HepG2 (cell line): ENCODE data around the gene DLX1. TPM values are rescaled to one million over a fixed set of nuclear protein-coding genes. Genes with fewer than 3 reads are reported as not detected.

Source experiments
- ATAC-seq: fragments of 200-7000 bp; cut with Tn5 transposase; 3 replicates; pipeline ENCODE4 v1.9.1; 2020; ENCODE audit warnings: mild to moderate bottlenecking, moderate library complexity
- Bru-seq: library from RNA; stranded (reverse); fragments of 400-500 nt; gene quantifications from one replicate; lab custom pipeline; 2021; lab: Mats Ljungman, UMichigan
- BruChase-seq, 2 experiments: library from RNA; stranded (reverse); fragments of 400-500 nt; gene quantifications; one replicate each; lab custom pipeline; 2021; lab: Mats Ljungman, UMichigan
- BruUV-seq: library from RNA; stranded (reverse); fragments of 400-500 nt; replicated peaks from 2 replicates; lab custom pipeline; 2021; lab: Mats Ljungman, UMichigan
- CTCF ChIA-PET: fragments of 300-600 bp; formaldehyde crosslinking; extraction: SDS; loops from one replicate; lab custom pipeline; 2021; ENCODE audit warnings: low total read pairs, inconsistent platforms, low intra/inter-chr PET ratio; lab: Yijun Ruan, JAX
- POLR2A ChIA-PET: fragments of 350-600 bp; sonication (Branson Sonifier 250); formaldehyde crosslinking; loops from one replicate; lab custom pipeline; 2020; ENCODE audit warnings: antibody characterized with exemption, inconsistent platforms; lab: Yijun Ruan, JAX
- DNase-seq: peaks from one replicate; pipeline ENCODE4 v3.0.0-alpha.2; 2015; ENCODE audit warnings: low spot score
- FAIRE-seq: peaks from 3 replicates; lab custom pipeline; 2011; peaks lifted over from hg19 to GRCh38; lab: Jason Lieb, UNC
- H2AFZ ChIP-seq: one replicate; pipeline ENCODE4 v1.6.1; 2011; ENCODE audit warnings: low read length, inconsistent platforms
- H3K27ac ChIP-seq: fragments of 300-600 bp; 3 replicates; pipeline ENCODE4 v1.8.0; 2011; ENCODE audit warnings: mixed run types, mild to moderate bottlenecking, mixed read lengths, low read length, inconsistent platforms; ENCODE audit not compliant: insufficient read depth; ENCODE audit errors: extremely low read length
- H3K27me3 ChIP-seq, 2 experiments: fragments of 200-600 bp in 1 of 2; 2 replicates in 1 of 2; 3 replicates in 1 of 2; pipeline versions ENCODE4 v1.6.0 to v1.8.0; 2011; ENCODE audit warnings: low read length in 2 of 2, mild to moderate bottlenecking in 2 of 2, moderate library complexity in 2 of 2, inconsistent platforms in 1 of 2; ENCODE audit not compliant: insufficient read depth in 2 of 2, control insufficient read depth in 1 of 2
- H3K36me3 ChIP-seq, 2 experiments: fragments of 200-600 bp in 1 of 2; replicated peaks in 1 of 2; 2 replicates in 1 of 2; 3 replicates in 1 of 2; pipeline versions ENCODE4 v1.5.1 to v1.8.0; 2011; ENCODE audit warnings: low read length in 2 of 2, inconsistent platforms in 1 of 2; ENCODE audit not compliant: insufficient read depth in 2 of 2, control insufficient read depth in 1 of 2
- H3K4me1 ChIP-seq: 2 replicates; pipeline ENCODE4 v1.5.1; 2012; ENCODE audit warnings: low read length, inconsistent platforms; ENCODE audit not compliant: insufficient read depth
- H3K4me2 ChIP-seq: 2 replicates; pipeline ENCODE4 v1.6.0; 2011; ENCODE audit warnings: low read depth, low read length, inconsistent platforms
- H3K4me3 ChIP-seq, 3 experiments: fragments of 200-600 bp in 1 of 3; sonication (generic), shearing (Covaris generic) in 1 of 3; replicated peaks in 1 of 3; 2 replicates each; pipeline ENCODE4 v1.5.1; 2011 to 2016; ENCODE audit warnings: low read length in 3 of 3, inconsistent platforms in 2 of 3, low read depth in 2 of 3, mild to moderate bottlenecking in 2 of 3, control low read depth in 1 of 3, mixed read lengths in 1 of 3; ENCODE audit not compliant: insufficient read depth in 1 of 3
- H3K79me2 ChIP-seq: one replicate; pipeline ENCODE4 v1.6.1; 2011; ENCODE audit warnings: low read length, inconsistent platforms; ENCODE audit not compliant: insufficient read depth
- H3K9ac ChIP-seq: 2 replicates; pipeline ENCODE4 v1.6.0; 2011; ENCODE audit warnings: mild to moderate bottlenecking, low read depth, low read length, inconsistent platforms; ENCODE audit not compliant: insufficient read depth
- H3K9me3 ChIP-seq: 2 replicates; pipeline ENCODE4 v1.5.1; 2012; ENCODE audit warnings: mild to moderate bottlenecking, low read length
- H4K20me1 ChIP-seq: 2 replicates; pipeline ENCODE4 v1.6.0; 2011; ENCODE audit warnings: inconsistent platforms, mild to moderate bottlenecking, low read length, moderate library complexity; ENCODE audit not compliant: insufficient read depth
- FOXO1 ChIP-seq: sonication (generic); formaldehyde crosslinking; IDR thresholded peaks from 2 replicates; pipeline ENCODE4 v1.4.0; 2020; ENCODE audit warnings: missing genetic modification reagents
- MTF2 ChIP-seq: sonication (generic); formaldehyde crosslinking; IDR thresholded peaks from 2 replicates; pipeline ENCODE4 v1.5.0; 2020; ENCODE audit warnings: missing genetic modification reagents, borderline replicate concordance
- NFKBIZ ChIP-seq: IDR thresholded peaks from 2 replicates; pipeline ENCODE4 v1.6.1; 2018; ENCODE audit warnings: missing genetic modification reagents, missing compliant biosample characterization
- NR1H2 ChIP-seq: sonication (generic); formaldehyde crosslinking; IDR thresholded peaks from 2 replicates; pipeline ENCODE4 v1.8.1; 2022; ENCODE audit warnings: low read depth, missing genetic modification reagents, borderline replicate concordance
- SMAD3 ChIP-seq: sonication (generic); formaldehyde crosslinking; IDR thresholded peaks from 2 replicates; pipeline ENCODE4 v1.4.0; 2020; ENCODE audit warnings: missing genetic modification reagents
- STAT5B ChIP-seq: sonication (generic); formaldehyde crosslinking; IDR thresholded peaks from 2 replicates; pipeline ENCODE4 v1.4.0; 2020; ENCODE audit warnings: missing genetic modification reagents
- ZNF484 ChIP-seq: sonication (generic); formaldehyde crosslinking; IDR thresholded peaks from 2 replicates; pipeline ENCODE4 v1.5.1; 2020; ENCODE audit warnings: mild to moderate bottlenecking, low read depth, missing genetic modification reagents, borderline replicate concordance
- ZNF850 ChIP-seq: sonication (generic); formaldehyde crosslinking; conservative IDR thresholded peaks from 2 replicates; pipeline ENCODE4 v1.9.0; 2021; ENCODE audit warnings: mild to moderate bottlenecking, missing genetic modification reagents
- WGBS: methylation state at CpG from one replicate; pipeline ENCODE4 v1.1.6; 2017; ENCODE audit warnings: low lambda C conversion rate; 5-methylcytosine and 5-hydroxymethylcytosine counted together
- in situ Hi-C: cut with HindIII; loops from 2 replicates; pipeline ENCODE4 v1.10.0; 2017; ENCODE audit warnings: low pct_unique_long_range_greater_than_20kb; ENCODE audit not compliant: extremely low pct_ligation_motif_present
- intact Hi-C: fragments of 100-400 bp; cut with micrococcal nuclease; formaldehyde crosslinking; loops from one replicate; pipeline ENCODE4 v1.10.0; 2022; ENCODE audit not compliant: unreplicated experiment
- long read RNA-seq, 2 experiments: library from RNA in 1 of 2; library from polyadenylated mRNA in 1 of 2; stranded (forward) in 1 of 2; unstranded in 1 of 2; transcript quantifications; one replicate each; pipeline ENCODE4 v2.0.0, GENCODE V29; 2019 to 2022
- polyA minus RNA-seq, 3 experiments: library from RNA; depleted of rRNA, polyadenylated mRNA; stranded (reverse); fragments of >200 nt; gene quantifications; 2 replicates each; pipeline ENCODE4 v1.2.3, GENCODE V29; 2011; ENCODE audit warnings: low replicate concordance in 1 of 3
- polyA plus RNA-seq, 8 experiments: library from polyadenylated mRNA; depleted of rRNA in 3 of 8; stranded (reverse) in 7 of 8; unstranded in 1 of 8; fragments of >200 nt; fragmentation: Illumina TruSeq in 4 of 8; extraction: Trizol in 4 of 8; gene quantifications; 2 replicates each; pipeline versions ENCODE4 v1.2.1 to v1.2.3, GENCODE V29; 2011 to 2016; ENCODE audit warnings: low read depth in 4 of 8, missing spikeins in 1 of 8, mixed read lengths in 1 of 8; ENCODE audit not compliant: insufficient read depth in 1 of 8
- total RNA-seq, 5 experiments: library from RNA; depleted of rRNA; stranded (reverse); fragments of >200 nt; fragmentation: Illumina TruSeq; extraction: Trizol; gene quantifications; 2 replicates each; pipeline ENCODE4 v1.2.3, GENCODE V29; 2016; ENCODE audit warnings: low read depth in 1 of 5
- TF ChIP-seq, protein P1 (sequence below): sonication (generic); formaldehyde crosslinking; IDR thresholded peaks from 2 replicates; pipeline ENCODE4 v1.5.0; 2020; ENCODE audit warnings: mild to moderate bottlenecking, missing genetic modification reagents, moderate library complexity
- TF ChIP-seq, protein P2 (sequence below): sonication (generic); formaldehyde crosslinking; IDR thresholded peaks from 2 replicates; pipeline ENCODE4 v1.5.0; 2020; ENCODE audit warnings: mild to moderate bottlenecking, missing genetic modification reagents, borderline replicate concordance

Gene DLX1
- total RNA-seq (2016; rRNA removed; fragmentation: Illumina TruSeq; extraction: Trizol): 0.18 TPM in 1 of 2 replicates, not detected in the other
- total RNA-seq (2016; cell fraction: cytosol; rRNA removed; fragmentation: Illumina TruSeq; extraction: Trizol; ENCODE audit: low read depth): not detected in 2 replicates
- total RNA-seq (2016; cell fraction: insoluble cytoplasmic fraction; rRNA removed; fragmentation: Illumina TruSeq; extraction: Trizol): 0.13 and 0.52 TPM in 2 replicates
- total RNA-seq (2016; cell fraction: membrane; rRNA removed; fragmentation: Illumina TruSeq; extraction: Trizol): 0.09 TPM in 1 of 2 replicates, not detected in the other
- 0.25 and 0.37 TPM in 2 replicates for total RNA-seq (2016; cell fraction: nucleus; rRNA removed; fragmentation: Illumina TruSeq; extraction: Trizol)
- 0.69 and 0.86 TPM in 2 replicates for polyA plus RNA-seq (2011; rRNA removed)
- 0.40 and 0.47 TPM in 2 replicates for polyA plus RNA-seq (2011; cell fraction: cytosol; rRNA removed)
- 3.0 and 3.7 TPM in 2 replicates for polyA plus RNA-seq (2011; cell fraction: nucleus; rRNA removed)
- 0.32 and 0.51 TPM in 2 replicates for polyA plus RNA-seq (2012)
- polyA plus RNA-seq (2016; cell fraction: cytosol; fragmentation: Illumina TruSeq; extraction: Trizol; ENCODE audit: low read depth): 0.19 TPM in 1 of 2 replicates, not detected in the other
- polyA plus RNA-seq (2016; cell fraction: insoluble cytoplasmic fraction; fragmentation: Illumina TruSeq; extraction: Trizol; ENCODE audit: low read depth): 0.27 and 0.41 TPM in 2 replicates
- polyA plus RNA-seq (2016; cell fraction: membrane; fragmentation: Illumina TruSeq; extraction: Trizol; ENCODE audit: low read depth): 0.09 and 0.16 TPM in 2 replicates
- polyA plus RNA-seq (2016; cell fraction: nucleus; fragmentation: Illumina TruSeq; extraction: Trizol; ENCODE audit: insufficient read depth, low read depth): 0.94 TPM in 1 of 2 replicates, not detected in the other
- polyA minus RNA-seq (2011; rRNA and poly(A)+ RNA removed; ENCODE audit: low replicate concordance): 0.89 and 1.8 TPM in 2 replicates
- 0.40 and 1.1 TPM in 2 replicates for polyA minus RNA-seq (2011; cell fraction: cytosol; rRNA and poly(A)+ RNA removed)
- 1.8 and 2.2 TPM in 2 replicates for polyA minus RNA-seq (2011; cell fraction: nucleus; rRNA and poly(A)+ RNA removed)
- Bru-seq, nascent RNA: percentile 48 among the genes with signal in this experiment
- BruChase-seq, experiment 1, labeled RNA remaining after a 6-hour chase: percentile 53 among the genes with signal in this experiment
- percentile 56 among the genes with signal in this experiment for BruChase-seq, experiment 2, labeled RNA remaining after a 2-hour chase
- long read RNA-seq, experiment 1, partial matches to known transcripts: 0 of 1 reads
- long read RNA-seq, experiment 1, other reads (novel, unspliced or antisense): 0 of 1 reads
- long read RNA-seq, experiment 2, partial matches to known transcripts: 0 of 2 reads
- long read RNA-seq, experiment 2, other reads (novel, unspliced or antisense): 1 of 2 reads

DNA sequence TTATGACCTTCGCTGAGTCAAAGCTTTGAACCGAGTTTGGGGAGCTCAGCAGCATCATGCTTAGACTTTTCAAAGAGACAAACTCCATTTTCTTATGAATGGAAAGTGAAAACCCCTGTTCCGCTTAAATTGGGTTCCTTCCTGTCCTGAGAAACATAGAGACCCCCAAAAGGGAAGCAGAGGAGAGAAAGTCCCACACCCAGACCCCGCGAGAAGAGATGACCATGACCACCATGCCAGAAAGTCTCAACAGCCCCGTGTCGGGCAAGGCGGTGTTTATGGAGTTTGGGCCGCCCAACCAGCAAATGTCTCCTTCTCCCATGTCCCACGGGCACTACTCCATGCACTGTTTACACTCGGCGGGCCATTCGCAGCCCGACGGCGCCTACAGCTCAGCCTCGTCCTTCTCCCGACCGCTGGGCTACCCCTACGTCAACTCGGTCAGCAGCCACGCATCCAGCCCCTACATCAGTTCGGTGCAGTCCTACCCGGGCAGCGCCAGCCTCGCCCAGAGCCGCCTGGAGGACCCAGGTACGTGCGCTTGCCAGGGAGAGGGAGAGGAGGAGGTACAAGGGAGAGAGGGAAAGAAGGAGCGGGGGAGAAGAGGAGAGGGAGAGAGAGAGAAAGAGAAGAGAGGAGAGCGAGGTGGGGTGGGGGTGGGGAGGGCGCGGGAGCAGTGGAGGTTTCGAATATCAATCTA lies at the start of gene DLX1:
Gene DLX1 (plus strand): TSS at position 48 of the 700 bp plus-strand sequence. CDS start 171 bp downstream, at position 219.
- peak within 1 kb of the TSS; percentile 55 for H3K9ac ChIP-seq
- no peak for TF ChIP-seq ZNF850 (CRISPR knock-in tag)
- no peak for TF ChIP-seq NR1H2
- TF ChIP-seq, protein P1, sequence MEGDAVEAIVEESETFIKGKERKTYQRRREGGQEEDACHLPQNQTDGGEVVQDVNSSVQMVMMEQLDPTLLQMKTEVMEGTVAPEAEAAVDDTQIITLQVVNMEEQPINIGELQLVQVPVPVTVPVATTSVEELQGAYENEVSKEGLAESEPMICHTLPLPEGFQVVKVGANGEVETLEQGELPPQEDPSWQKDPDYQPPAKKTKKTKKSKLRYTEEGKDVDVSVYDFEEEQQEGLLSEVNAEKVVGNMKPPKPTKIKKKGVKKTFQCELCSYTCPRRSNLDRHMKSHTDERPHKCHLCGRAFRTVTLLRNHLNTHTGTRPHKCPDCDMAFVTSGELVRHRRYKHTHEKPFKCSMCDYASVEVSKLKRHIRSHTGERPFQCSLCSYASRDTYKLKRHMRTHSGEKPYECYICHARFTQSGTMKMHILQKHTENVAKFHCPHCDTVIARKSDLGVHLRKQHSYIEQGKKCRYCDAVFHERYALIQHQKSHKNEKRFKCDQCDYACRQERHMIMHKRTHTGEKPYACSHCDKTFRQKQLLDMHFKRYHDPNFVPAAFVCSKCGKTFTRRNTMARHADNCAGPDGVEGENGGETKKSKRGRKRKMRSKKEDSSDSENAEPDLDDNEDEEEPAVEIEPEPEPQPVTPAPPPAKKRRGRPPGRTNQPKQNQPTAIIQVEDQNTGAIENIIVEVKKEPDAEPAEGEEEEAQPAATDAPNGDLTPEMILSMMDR (CRISPR knock-in tag): no peak
- no peak for TF ChIP-seq STAT5B
- 0 out of 2 replicates have a peak, but pooled peaks have one; percentile 24 for TF ChIP-seq FOXO1 (CRISPR knock-in tag)
- TF ChIP-seq SMAD3 (CRISPR knock-in tag): no peak
- no peak for TF ChIP-seq ZNF484 (CRISPR knock-in tag)
- no peak for TF ChIP-seq NFKBIZ (CRISPR knock-in tag)
- TF ChIP-seq MTF2: peak; percentile 52; the same call in 1 of the 2 replicates
- TF ChIP-seq, protein P2, sequence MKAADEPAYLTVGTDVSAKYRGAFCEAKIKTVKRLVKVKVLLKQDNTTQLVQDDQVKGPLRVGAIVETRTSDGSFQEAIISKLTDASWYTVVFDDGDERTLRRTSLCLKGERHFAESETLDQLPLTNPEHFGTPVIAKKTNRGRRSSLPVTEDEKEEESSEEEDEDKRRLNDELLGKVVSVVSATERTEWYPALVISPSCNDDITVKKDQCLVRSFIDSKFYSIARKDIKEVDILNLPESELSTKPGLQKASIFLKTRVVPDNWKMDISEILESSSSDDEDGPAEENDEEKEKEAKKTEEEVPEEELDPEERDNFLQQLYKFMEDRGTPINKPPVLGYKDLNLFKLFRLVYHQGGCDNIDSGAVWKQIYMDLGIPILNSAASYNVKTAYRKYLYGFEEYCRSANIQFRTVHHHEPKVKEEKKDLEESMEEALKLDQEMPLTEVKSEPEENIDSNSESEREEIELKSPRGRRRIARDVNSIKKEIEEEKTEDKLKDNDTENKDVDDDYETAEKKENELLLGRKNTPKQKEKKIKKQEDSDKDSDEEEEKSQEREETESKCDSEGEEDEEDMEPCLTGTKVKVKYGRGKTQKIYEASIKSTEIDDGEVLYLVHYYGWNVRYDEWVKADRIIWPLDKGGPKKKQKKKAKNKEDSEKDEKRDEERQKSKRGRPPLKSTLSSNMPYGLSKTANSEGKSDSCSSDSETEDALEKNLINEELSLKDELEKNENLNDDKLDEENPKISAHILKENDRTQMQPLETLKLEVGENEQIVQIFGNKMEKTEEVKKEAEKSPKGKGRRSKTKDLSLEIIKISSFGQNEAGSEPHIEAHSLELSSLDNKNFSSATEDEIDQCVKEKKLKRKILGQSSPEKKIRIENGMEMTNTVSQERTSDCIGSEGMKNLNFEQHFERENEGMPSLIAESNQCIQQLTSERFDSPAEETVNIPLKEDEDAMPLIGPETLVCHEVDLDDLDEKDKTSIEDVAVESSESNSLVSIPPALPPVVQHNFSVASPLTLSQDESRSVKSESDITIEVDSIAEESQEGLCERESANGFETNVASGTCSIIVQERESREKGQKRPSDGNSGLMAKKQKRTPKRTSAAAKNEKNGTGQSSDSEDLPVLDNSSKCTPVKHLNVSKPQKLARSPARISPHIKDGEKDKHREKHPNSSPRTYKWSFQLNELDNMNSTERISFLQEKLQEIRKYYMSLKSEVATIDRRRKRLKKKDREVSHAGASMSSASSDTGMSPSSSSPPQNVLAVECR (CRISPR knock-in tag): no peak; the same call in 1 of the 2 replicates

More for the DNA sequence above, at the start of gene DLX1:
- Histone ChIP-seq H2AFZ (peak within 1 kb of the TSS; percentile 18), H3K4me3 (peak within 1 kb of the TSS; percentile 60 to 82 (median 64)), H3K4me2 (peak within 1 kb of the TSS; percentile 98), H4K20me1 (peaks cover 3% of the 10 kb centered on the region; the same call in 1 of the 2 replicates), H3K79me2 (no peaks in the 10 kb centered on the region), H3K27ac (no peak within 1 kb of the TSS), H3K9me3 (no peaks in the 10 kb centered on the region), H3K4me1 (peaks cover 84% of the 10 kb centered on the region), H3K27me3 (peaks cover 20 to 90% of the 10 kb centered on the region in 2 experiments; a peak in 4 of 5 replicates), H3K36me3 (no peaks in the 10 kb centered on the region)
- CTCF ChIA-PET: no interaction called here
- intact Hi-C loops (loop anchor here (1.0 to 5.0 kb wide), 4 partner anchors 9 to 57 kb away; partner anchors contain the start of gene DLX2), in situ Hi-C loops (no loop called here)
- ATAC-seq: peak; percentile 36
- POLR2A ChIA-PET: interaction anchor here (0.7 to 4.9 kb wide), 6 partner anchors 10 to 398 kb away, joined by 3 to 42 read pairs (median 16); partner anchors contain the start of genes DLX2 and DYNC1I2
- BruUV-seq: no TSS peak
- no peak for DNase-seq
- peak; percentile 59 for FAIRE-seq
- WGBS: 2% methylated on average over 34 of the region's 34 CpGs
